ENCODE results near the gene HIRA.
"Not testable (repeated sequence)": the region's sequence is repeated elsewhere in the genome, so short reads cannot be mapped to it uniquely, and the experiment has no call there.

HIRA gene

GRCh38 chr22:19440411-19441195 lies 9.1 kb upstream of the HIRA start:
- DNase-seq (ENCODE audit: low read depth in 3 of 3), result no peak

DNA sequence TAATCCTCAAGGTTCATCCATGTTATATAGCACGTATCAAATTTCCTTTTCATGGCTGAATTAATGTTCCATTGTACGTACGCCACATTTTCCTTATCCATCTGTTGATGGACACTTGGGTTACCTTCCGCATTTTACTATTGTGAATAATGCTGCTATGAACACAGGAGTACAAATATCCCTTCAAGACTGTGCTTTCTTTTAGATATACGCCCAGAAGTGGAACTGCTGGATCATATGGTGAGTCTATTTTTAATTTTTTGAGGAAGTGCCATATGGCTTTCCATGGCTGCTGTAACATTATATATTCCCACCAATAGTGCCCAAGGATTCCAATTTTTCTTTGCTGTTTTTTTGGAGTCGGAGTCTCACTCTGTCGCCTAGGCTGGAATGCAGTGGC lies 6.8 kb upstream of the HIRA start:
- DNase-seq (ENCODE audit: low read depth in 3 of 3), result no peak

GRCh38 chr22:19436444-19437161 lies 5.1 kb upstream of the HIRA start:
- DNase-seq (ENCODE audit: low read depth in 3 of 3), result not testable (repeated sequence)

- DNase-seq (ENCODE audit: low read depth in 3 of 3), result no peak
Measured at GRCh38 chr22:19434829-19435580, 3.5 kb upstream of the HIRA start.

DNA sequence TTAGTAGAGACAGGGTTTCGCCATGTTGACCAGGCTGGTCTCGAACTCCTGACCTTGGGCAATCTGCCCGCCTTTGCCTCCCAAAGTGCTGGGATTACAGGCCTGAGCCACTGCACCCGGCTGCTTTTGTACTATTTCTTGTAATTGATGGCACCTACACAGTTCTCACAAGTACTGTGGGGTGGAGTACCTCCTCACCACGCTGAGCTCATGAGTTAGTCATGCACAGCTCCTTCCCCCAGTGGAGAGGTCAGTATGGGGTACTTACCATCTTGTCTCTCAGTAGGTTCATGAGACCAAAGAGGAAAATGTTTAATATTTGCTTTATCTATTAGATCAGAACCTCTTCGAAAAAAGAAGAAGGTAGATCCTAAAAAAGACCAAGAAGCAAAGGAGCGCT lies 2.9 kb upstream of the HIRA start:
- DNase-seq (ENCODE audit: low read depth in 3 of 3), result no peak

DNA sequence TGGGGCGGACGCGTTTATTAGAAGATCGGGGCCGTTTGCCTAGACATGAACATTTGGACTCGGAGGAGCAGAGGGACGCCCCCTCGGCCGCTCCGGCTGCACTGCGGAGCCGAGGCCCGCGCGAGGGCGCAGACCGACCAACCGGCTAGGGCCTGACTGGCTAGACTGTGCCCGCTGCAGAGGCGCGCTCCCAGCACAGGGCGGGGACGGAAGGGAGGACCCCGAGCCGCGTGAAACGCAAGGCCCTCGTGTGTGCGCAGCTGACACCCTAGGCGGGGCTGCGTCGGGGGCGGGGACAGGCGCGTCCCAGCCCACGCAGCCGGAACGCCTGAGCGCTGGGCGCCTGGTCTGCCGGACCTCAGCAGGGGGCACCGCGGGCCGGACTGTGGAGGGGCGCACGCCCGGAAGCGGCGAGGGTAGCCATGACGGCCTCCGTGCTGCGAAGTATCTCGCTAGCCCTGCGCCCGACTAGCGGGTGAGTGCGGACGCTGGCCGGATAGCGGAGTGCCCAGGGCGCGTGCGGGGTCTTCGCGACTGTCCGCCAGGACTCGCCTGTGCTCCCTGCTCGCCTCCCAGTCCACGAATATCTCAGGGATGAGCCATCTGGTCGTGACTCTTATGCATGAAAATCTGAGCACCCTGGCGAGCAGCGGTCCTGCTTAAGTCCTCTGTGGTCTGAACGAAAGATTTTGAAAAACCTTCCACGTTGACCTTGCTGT lies 759 bp upstream of the HIRA start, which contains the start of gene MRPL40:
Gene MRPL40, plus strand, starts transcription at position 413 of the 719 bp plus-strand sequence. Its CDS starts 10 bp downstream, at position 423.
- DNase-seq (ENCODE audit: low read depth in 3 of 3), result peak; percentile 77 to 87 (median 80)

GRCh38 chr22:19430890-19431541 lies 517 bp downstream of the HIRA start:
- no peak for DNase-seq (ENCODE audit: low read depth in 3 of 3)

GRCh38 chr22:19429950-19430889 lies 1.3 kb downstream of the HIRA start:
- DNase-seq (ENCODE audit: low read depth in 3 of 3), result peak in 1 of 3 experiments; percentile 6

DNA sequence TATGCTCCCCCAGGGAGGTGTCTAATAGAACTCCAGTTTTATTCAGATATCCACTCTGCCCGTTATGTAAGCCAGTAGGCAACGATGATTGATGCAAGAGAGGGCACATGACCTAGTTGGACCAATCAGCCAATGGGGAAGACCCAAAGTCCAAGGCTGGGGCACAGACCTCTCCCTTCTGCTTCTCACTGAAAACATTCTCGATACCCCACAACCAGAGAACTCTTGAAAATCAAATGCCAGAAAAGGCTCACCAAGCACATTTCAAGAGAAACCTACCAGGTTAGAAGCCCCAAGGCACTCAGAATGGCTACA lies 7.4 kb downstream of the HIRA start:
- no peak for DNase-seq (ENCODE audit: low read depth in 3 of 3)

DNA sequence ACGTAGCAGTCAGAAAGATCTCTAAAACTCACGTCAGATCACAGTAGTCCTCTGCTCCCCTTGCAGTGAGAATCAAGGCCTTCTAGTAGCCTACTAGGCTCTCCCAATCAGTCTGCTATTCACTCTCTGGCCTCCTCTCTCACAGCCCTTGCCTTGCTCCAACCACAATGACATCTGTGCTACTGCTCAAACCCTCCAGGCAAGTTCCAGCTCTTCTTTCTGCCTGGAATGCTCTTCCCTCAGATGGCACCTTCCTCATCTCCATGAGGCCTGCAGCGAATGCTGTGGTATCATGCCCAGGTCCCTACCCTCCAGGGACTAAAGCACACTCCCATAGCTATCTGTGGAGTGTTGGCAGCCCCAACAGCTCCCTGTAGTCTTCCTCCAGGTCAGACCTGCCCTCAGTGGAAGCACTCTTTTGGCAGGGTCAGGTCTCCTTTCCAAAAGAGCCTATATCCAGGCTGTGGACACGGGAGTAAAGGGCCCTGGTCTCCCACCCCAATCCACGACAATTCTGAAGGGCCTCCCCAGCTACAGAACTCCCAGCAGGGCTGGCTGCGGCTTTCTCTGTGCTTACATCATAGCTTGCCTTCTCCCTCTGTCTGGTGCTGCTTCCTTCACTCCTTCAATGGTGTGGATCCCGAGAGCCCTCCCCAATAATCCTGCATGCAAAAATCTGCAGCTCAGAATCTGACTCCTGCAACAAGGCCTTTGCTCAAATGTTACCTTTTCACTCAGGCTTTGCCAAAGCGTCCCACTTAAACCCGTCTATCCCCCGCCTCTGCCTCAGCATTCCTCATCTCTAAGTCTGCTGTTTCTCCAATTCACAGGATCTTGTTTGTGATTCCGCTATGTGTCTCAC lies 8.9 kb downstream of the HIRA start:
- no peak for DNase-seq (ENCODE audit: low read depth in 3 of 3)

GRCh38 chr22:19420321-19420720 lies 11.2 kb downstream of the HIRA start:
- DNase-seq (ENCODE audit: low read depth in 3 of 3), result no peak

DNA sequence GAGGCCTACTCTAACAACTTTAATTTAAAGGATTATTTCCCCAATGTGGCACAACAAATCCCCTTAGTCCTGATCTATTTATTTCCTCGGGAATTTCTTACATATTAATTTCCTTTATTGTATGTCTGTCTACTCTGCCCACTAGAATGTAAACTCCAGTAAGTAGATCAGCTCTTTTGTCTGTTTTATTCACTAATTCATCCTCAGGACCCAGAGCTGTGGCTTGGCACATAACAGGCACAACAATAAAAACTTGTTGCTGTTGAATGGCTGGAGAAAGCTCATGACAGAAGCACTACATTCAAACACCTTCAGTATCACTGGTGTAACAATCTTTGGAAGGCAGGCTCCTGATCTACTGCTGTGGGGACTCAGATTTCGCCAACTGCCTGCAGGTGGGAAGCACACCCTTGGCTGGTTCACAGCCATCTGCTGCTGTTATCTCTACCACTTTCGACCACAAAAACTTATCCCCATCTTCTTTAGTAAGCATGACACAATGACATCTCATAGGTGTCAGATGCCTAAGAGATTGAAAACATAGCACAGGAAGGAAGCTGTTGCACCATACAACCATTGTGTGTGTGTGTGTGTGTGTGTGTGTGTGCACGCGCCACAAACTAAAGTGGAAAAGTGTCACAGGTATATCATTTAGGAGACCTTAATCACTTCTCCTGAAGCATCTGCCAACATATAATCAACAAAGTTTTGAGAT lies 11.9 kb downstream of the HIRA start:
- DNase-seq (ENCODE audit: low read depth in 3 of 3), result no peak

- DNase-seq (ENCODE audit: low read depth in 3 of 3), result no peak
Measured at GRCh38 chr22:19419086-19419463, 12.5 kb downstream of the HIRA start.

DNA sequence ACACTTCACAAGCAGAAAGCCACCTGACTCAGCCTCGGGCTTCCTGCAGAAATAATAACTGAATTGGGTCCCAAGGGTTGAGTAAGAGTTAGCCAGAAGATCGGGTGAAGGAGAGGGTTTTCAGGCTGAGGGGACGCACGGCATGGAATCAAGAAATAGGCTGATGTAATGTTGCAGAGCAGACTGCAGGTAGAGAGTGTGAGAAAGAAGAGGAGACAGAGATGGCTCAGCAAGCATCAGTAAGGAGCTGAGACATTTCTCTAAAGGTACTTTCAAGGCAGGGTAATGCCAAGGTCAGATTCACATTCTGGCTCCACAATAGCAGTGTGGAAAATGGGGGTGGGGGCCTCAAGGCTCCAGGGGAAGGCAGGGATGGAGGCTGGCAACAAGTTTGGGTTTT lies 18.6 kb downstream of the HIRA start:
- no peak for DNase-seq (ENCODE audit: low read depth in 3 of 3)

DNA sequence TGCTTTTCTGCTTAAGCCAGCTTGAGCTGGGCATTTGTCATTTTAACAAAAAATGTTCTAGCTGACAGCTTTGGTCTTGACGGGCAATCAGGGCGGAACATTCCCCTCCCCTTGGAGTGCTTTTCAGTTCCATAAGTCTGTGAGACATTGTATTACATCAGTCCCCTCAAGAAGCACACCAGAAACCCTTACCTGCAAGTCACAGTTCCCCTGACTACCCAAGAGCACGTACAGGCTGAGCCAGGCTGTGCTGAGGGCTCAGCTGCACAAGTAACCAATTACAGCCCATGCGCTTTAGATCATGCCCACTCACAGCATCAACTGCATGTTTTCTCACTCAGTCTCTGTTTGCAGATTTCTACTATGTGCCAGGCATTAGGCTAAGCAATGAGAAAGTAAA lies 19.1 kb downstream of the HIRA start:
- no peak for DNase-seq (ENCODE audit: low read depth in 3 of 3)

DNA sequence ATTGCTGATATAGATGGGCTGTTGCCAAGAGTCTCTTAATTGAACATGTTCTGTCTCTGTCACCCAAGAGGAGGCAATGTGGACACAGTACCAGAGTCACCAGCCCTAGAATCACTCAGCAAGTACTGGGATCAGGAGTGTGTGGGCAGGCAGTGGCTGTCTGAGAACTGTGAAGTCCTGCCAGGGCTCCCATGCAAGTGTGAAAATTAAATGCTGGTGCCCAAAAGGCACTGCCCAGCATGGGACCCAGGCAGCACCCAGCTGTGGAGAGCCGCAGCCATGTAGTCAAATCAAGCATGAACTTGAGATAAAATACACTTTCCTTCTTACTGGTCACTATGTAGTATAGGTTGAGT lies 19.9 kb downstream of the HIRA start:
- no peak for DNase-seq (ENCODE audit: low read depth in 3 of 3)

- DNase-seq (ENCODE audit: low read depth in 3 of 3), result no peak
Measured at GRCh38 chr22:19410941-19411689, 20.4 kb downstream of the HIRA start.
